ENCODE measurements around the gene GPS1.

GPS1 gene

DNA sequence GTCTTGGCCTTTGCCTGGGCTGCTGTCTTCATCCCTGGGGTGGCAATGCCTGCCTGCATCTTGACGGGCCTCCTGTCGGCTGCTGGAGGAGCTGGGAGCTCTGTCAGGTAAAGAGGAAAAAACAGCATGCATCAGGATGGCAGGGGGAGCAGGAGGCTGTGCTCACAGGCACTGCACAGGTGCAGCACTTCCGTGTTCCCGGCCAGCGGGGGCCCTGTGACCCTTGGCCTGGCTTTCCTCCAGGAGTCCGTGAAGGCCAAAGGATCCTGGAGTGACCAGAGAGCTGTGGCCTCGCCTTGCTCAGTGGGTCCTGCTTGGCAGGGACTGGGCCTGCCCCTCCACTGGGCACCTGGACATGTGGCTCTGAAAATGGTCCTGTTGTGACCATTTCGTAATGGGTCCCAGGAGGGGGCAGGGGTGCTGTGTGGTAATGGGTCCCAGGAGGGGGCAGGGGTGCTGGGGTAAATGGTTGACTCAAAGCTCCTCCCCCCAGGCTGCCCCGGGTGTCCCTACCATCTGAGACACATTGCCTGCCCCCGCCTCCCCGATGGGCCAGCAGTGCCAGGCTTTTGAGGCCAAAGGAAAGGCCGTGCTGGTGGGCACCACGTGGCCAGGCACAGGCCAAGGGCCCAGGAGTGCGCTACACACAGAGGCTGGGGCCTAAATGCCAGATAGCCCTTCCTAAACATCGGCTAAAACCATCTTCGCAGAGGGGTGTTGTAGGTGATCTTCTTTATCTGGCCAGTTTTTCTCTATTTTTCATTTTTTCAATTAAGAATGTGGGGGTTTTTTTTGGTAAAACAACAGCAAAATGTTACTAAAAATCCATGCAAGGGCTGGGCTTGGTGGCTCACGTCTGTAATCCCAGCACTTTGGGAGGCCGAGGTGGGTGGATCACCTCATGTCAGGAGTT lies 50.3 kb downstream of the GPS1 start:
- TF ChIP-seq, protein P1, sequence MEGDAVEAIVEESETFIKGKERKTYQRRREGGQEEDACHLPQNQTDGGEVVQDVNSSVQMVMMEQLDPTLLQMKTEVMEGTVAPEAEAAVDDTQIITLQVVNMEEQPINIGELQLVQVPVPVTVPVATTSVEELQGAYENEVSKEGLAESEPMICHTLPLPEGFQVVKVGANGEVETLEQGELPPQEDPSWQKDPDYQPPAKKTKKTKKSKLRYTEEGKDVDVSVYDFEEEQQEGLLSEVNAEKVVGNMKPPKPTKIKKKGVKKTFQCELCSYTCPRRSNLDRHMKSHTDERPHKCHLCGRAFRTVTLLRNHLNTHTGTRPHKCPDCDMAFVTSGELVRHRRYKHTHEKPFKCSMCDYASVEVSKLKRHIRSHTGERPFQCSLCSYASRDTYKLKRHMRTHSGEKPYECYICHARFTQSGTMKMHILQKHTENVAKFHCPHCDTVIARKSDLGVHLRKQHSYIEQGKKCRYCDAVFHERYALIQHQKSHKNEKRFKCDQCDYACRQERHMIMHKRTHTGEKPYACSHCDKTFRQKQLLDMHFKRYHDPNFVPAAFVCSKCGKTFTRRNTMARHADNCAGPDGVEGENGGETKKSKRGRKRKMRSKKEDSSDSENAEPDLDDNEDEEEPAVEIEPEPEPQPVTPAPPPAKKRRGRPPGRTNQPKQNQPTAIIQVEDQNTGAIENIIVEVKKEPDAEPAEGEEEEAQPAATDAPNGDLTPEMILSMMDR (IDR thresholded peaks at IDR 0.05; ENCODE audit: low read depth, low read length), result no peak
- H3K4me3 ChIP-seq (replicated peaks in 1 of 2; ENCODE audit: low read depth in 2 of 2, low read length in 2 of 2), result no peak overlapping the region
- no peak for DNase-seq (ENCODE audit: low read depth in 2 of 2)

DNA sequence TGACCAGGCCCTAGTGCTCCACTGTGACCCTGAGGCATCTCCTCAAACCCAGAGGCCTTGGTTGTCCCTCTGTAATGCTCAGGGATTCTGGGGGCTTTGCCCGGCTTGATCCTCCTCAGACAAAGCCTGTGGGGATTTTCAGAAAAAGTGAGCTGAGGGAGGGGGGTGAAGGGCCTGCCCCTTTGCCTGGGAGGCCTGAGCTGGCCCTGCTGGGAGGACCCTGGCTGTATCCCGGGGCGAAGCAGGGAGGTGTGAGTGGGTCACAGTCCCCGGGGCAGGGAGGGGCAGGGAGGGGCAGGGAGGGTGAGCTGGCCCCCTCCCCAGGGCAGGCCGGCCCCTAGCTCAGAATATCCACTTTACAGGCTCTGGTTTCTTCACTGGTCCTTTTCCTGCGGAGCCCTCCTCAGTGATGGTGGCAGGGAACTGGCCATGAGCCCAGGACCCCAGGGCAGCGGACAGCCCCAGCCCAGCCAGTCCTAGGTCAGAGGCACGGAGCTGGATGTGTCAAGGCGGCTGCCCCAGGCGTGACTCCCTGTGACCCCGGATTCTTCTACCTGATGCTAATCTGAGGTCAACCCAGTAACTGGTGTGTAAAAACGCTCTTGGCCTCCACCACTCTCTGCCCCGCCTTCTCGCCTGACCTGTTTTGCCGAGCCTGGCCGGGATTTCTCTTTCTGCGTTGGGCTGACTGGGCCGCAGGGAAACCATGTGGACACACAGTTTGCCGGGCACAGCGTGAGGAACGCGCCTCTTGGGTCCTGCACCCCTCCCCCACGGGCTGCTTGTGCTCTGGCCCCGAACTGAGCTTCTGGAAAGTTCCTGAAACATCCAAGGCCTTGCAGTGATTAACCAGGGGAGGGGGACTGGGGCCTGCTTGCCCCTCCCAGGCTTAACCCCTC lies 52.1 kb downstream of the GPS1 start:
- TF ChIP-seq, protein P1 (IDR thresholded peaks at IDR 0.05; ENCODE audit: low read depth, low read length), result no peak
- DNase-seq (ENCODE audit: low read depth in 2 of 2), result peak; percentile 25 to 31

DNA sequence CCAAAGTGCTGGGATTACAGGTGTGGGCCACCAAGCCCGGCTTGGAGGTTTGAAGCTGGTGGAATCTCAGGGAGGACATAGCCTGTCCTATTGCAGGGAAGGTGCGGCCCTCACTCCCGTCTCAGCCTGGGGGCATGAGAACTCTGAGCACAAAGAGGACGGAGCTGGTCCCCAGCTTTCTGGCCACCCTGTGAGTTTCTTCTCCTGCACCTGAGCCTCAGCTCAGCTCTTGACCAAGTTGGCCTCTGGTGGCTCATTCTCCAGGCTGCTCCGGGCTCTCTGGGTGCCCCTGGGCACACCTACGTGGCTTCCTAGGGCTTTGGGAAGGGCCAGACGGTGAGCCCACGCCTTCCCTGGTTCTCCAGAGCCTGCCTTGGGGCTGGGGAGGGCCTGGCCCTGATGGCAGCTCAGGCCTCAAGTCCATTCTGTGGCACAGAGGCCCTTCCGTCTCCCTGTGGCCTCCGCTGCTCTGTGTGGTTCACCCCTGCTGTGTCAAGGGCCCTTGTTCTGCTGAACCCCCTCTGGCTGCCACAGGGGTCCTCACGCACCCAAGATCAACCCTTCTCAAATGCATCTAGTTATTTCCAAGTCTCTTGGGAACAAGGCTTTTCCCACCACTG lies 53.2 kb downstream of the GPS1 start:
- H3K4me3 ChIP-seq (replicated peaks in 1 of 2; ENCODE audit: low read depth in 2 of 2, low read length in 2 of 2), result no peak overlapping the region
- no peak for DNase-seq (ENCODE audit: low read depth in 2 of 2)
- TF ChIP-seq, protein P1 (IDR thresholded peaks at IDR 0.05; ENCODE audit: low read depth, low read length), result no peak

More for the DNA sequence above, 52.1 kb downstream of the GPS1 start:
- no peak overlapping the region for H3K4me3 ChIP-seq (replicated peaks in 1 of 2; ENCODE audit: low read depth in 2 of 2, low read length in 2 of 2)

DNA sequence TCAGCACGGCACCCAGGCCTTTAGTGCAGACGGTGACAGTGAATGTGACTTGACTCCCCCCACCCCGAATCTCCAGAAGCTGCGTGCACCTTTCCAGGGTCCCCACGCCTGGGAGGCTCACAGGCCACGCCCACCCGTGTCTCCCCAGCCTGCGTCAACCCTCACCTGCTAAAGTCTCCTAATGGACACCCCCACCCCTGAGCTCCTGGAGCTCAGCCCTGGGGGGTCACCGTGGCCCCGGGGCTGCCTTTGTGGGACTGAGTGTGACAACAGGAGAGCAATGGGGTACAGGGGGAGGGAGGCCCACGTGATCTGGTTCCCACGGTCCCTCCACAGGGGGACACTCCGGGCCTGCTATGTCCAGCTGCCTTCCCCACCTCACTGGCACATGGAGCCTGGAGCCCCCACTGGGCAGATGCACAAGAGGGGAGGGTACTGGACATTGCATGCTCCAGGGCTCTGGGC lies 53.8 kb downstream of the GPS1 start:
- TF ChIP-seq, protein P1 (IDR thresholded peaks at IDR 0.05; ENCODE audit: low read depth, low read length), result no peak
- no peak overlapping the region for H3K4me3 ChIP-seq (replicated peaks in 1 of 2; ENCODE audit: low read depth in 2 of 2, low read length in 2 of 2)
- no peak for DNase-seq (ENCODE audit: low read depth in 2 of 2)

DNA sequence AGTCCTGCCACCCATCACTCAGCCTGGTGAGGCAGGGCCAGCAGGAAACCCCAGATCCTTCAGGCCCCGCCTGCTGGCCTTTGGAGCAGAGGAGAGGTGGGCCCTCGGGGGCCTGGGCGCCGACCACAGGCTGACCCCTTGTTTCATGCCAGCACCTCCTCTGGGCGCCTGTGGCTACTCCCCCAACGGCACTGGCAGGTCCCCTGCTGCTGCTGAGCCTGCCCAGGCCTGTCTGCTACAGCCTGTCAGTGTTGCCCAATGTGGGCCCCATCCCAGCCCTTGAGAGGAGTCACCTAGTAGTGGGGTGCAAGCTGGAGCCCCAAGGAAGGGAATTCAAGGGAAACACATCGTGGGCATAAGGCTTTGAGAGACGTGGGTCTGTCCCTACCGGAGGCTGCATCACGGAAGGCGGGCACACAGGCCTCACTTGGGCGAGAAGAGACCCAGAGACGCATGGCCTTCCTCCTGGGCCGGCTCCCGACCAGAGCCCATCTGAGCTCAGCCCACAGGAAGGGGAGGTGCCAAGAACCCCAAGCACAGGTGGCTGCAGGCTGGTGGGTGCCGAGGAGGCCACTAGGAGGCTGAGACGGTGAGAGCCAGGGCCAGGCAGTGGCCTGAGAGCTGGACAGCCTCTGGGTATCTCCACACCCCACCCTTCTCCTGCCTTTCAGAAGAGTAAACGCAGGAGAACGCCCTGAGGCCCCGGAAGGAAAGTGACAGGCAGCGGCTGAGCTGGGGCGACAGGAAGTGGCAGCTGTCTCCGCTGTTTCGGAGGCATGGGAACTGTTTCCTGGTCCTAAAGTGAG lies 54.4 kb downstream of the GPS1 start:
- no peak overlapping the region for H3K4me3 ChIP-seq (replicated peaks in 1 of 2; ENCODE audit: low read depth in 2 of 2, low read length in 2 of 2)
- TF ChIP-seq, protein P1 (IDR thresholded peaks at IDR 0.05; ENCODE audit: low read depth, low read length), result peak; percentile 53
- DNase-seq (ENCODE audit: low read depth in 2 of 2), result peak; percentile 50 to 59

Data from cardiac fibroblast (primary cell).